WTC11 (cell line): ENCODE data around the gene KIF13A. TPM values are rescaled to one million over a fixed set of nuclear protein-coding genes. Genes with fewer than 3 reads are reported as not detected.

Experiments used
- ATAC-seq: fragments of 200-7000 bp; cut with Tn5 transposase; 2 replicates; pipeline ENCODE4 v1.10.0; 2021; ENCODE audit warnings: mild to moderate bottlenecking, moderate library complexity
- CTCF ChIA-PET: fragments of 300-600 bp; sonication (Branson Sonifier 250); formaldehyde crosslinking; loops from one replicate; lab custom pipeline; 2021; ENCODE audit warnings: antibody characterized with exemption; lab: Charles Lee
- POLR2A ChIA-PET: fragments of 350-600 bp; sonication (Branson Sonifier 250); formaldehyde crosslinking; loops from one replicate; lab custom pipeline; 2021; ENCODE audit warnings: antibody characterized with exemption; lab: Charles Lee
- DNase-seq: peaks from one replicate; pipeline ENCODE4 v3.0.0; 2021; ENCODE audit warnings: low spot score
- H3K27ac Mint-ChIP-seq: 2 replicates; pipeline ENCODE4 v1.8.0; 2021; ENCODE audit warnings: mixed read lengths
- H3K27me3 Mint-ChIP-seq: 2 replicates; pipeline ENCODE4 v1.8.0; 2021; ENCODE audit warnings: low read depth, mild to moderate bottlenecking, moderate library complexity, mixed read lengths
- H3K36me3 Mint-ChIP-seq: 2 replicates; pipeline ENCODE4 v1.8.0; 2021; ENCODE audit warnings: mixed read lengths
- H3K4me1 Mint-ChIP-seq: 2 replicates; pipeline ENCODE4 v1.8.0; 2022; ENCODE audit warnings: mixed read lengths
- H3K4me3 Mint-ChIP-seq: 2 replicates; pipeline ENCODE4 v1.8.0; 2021; ENCODE audit warnings: mild to moderate bottlenecking, moderate library complexity, mixed read lengths
- H3K9me3 Mint-ChIP-seq: 2 replicates; pipeline ENCODE4 v1.8.0; 2021; ENCODE audit warnings: mixed read lengths
- ARID4B ChIP-seq: sonication (generic); formaldehyde crosslinking; IDR thresholded peaks from 2 replicates; pipeline ENCODE4 v1.8.0; 2023; ENCODE audit warnings: missing genetic modification reagents, mild to moderate bottlenecking, borderline replicate concordance
- E2F5 ChIP-seq: sonication (generic); formaldehyde crosslinking; IDR thresholded peaks from 2 replicates; pipeline ENCODE4 v1.8.1; 2022; ENCODE audit warnings: mild to moderate bottlenecking, moderate library complexity, missing genetic modification reagents
- ELF4 ChIP-seq: sonication (generic); formaldehyde crosslinking; IDR thresholded peaks from 2 replicates; pipeline ENCODE4 v1.8.1; 2022; ENCODE audit warnings: low read depth, mild to moderate bottlenecking, moderate library complexity, missing genetic modification reagents
- GRHL2 ChIP-seq: fragments of 250-450 bp; sonication (Bioruptor Pico); IDR thresholded peaks from 2 replicates; pipeline ENCODE4 v1.8.0; 2022; ENCODE audit warnings: mild to moderate bottlenecking, moderate library complexity; ENCODE audit not compliant: insufficient replicate concordance, severe bottlenecking
- IRF2 ChIP-seq: sonication (generic); formaldehyde crosslinking; IDR thresholded peaks from 2 replicates; pipeline ENCODE4 v1.8.0; 2022; ENCODE audit warnings: low read depth, missing genetic modification reagents, borderline replicate concordance
- JUN ChIP-seq: sonication (generic); formaldehyde crosslinking; IDR thresholded peaks from 2 replicates; pipeline ENCODE4 v1.8.0; 2023; ENCODE audit warnings: mild to moderate bottlenecking, missing genetic modification reagents
- NFE2L1 ChIP-seq: sonication (generic); formaldehyde crosslinking; IDR thresholded peaks from 2 replicates; pipeline ENCODE4 v1.8.1; 2023; ENCODE audit warnings: missing genetic modification reagents
- NR2C2 ChIP-seq: sonication (generic); formaldehyde crosslinking; IDR thresholded peaks from 2 replicates; pipeline ENCODE4 v1.8.0; 2022; ENCODE audit warnings: mild to moderate bottlenecking, missing genetic modification reagents
- NR3C1 ChIP-seq: sonication (generic); formaldehyde crosslinking; conservative IDR thresholded peaks from 2 replicates; pipeline ENCODE4 v1.8.1; 2023; ENCODE audit warnings: low read depth, mild to moderate bottlenecking, missing genetic modification reagents
- PRRX2 ChIP-seq: fragments of 250-450 bp; sonication (Bioruptor Pico); IDR thresholded peaks from 2 replicates; pipeline ENCODE4 v1.8.0; 2021; ENCODE audit warnings: mild to moderate bottlenecking
- SMAD3 ChIP-seq: sonication (generic); formaldehyde crosslinking; IDR thresholded peaks from 2 replicates; pipeline ENCODE4 v1.8.0; 2022; ENCODE audit warnings: missing genetic modification reagents, mild to moderate bottlenecking, borderline replicate concordance
- TEAD1 ChIP-seq: sonication (generic); formaldehyde crosslinking; IDR thresholded peaks from 2 replicates; pipeline ENCODE4 v1.8.0; 2022; ENCODE audit warnings: mild to moderate bottlenecking, missing genetic modification reagents
- USF1 ChIP-seq: sonication (generic); formaldehyde crosslinking; IDR thresholded peaks from 2 replicates; pipeline ENCODE4 v1.8.0; 2022; ENCODE audit warnings: mild to moderate bottlenecking, missing genetic modification reagents
- ZBTB21 ChIP-seq: sonication (generic); formaldehyde crosslinking; IDR thresholded peaks from 2 replicates; pipeline ENCODE4 v1.8.1; 2023; ENCODE audit warnings: mild to moderate bottlenecking, missing genetic modification reagents, borderline replicate concordance
- ZNF219 ChIP-seq: sonication (generic); formaldehyde crosslinking; IDR thresholded peaks from 2 replicates; pipeline ENCODE4 v1.8.0; 2023; ENCODE audit warnings: missing genetic modification reagents, mild to moderate bottlenecking, borderline replicate concordance
- total RNA-seq: library from RNA; stranded (reverse); gene quantifications from 3 replicates; pipeline ENCODE4 v1.2.3, GENCODE V29; 2021
- TF ChIP-seq, protein P1 (sequence below): sonication (generic); formaldehyde crosslinking; conservative IDR thresholded peaks from 2 replicates; pipeline ENCODE4 v1.8.1; 2023; ENCODE audit warnings: mild to moderate bottlenecking, low read depth, missing genetic modification reagents, moderate library complexity
- TF ChIP-seq, protein P2 (sequence below): sonication (generic); formaldehyde crosslinking; IDR thresholded peaks from 2 replicates; pipeline ENCODE4 v1.8.0; 2022; ENCODE audit warnings: mild to moderate bottlenecking, missing genetic modification reagents
- TF ChIP-seq, protein P3 (sequence below): sonication (generic); formaldehyde crosslinking; IDR thresholded peaks from 2 replicates; pipeline ENCODE4 v1.8.1; 2023; ENCODE audit warnings: mild to moderate bottlenecking, missing genetic modification reagents
- TF ChIP-seq, protein P4 (sequence below): sonication (generic); formaldehyde crosslinking; IDR thresholded peaks from 2 replicates; pipeline ENCODE4 v1.8.1; 2023; ENCODE audit warnings: mild to moderate bottlenecking, missing genetic modification reagents
- TF ChIP-seq, protein P5 (sequence below): sonication (generic); formaldehyde crosslinking; IDR thresholded peaks from 2 replicates; pipeline ENCODE4 v1.8.1; 2022; ENCODE audit warnings: missing genetic modification reagents, borderline replicate concordance

KIF13A gene
- total RNA-seq, 1 experiment from 2014 or later, result 32.7 TPM

GRCh38 chr6:17813542-17813941 lies 173.9 kb downstream of the KIF13A start (continued):
- TF ChIP-seq ARID4B (CRISPR knock-in tag) (no peak), E2F5 (CRISPR knock-in tag) (no peak), ZNF219 (CRISPR knock-in tag) (no peak)
- TF ChIP-seq, protein P1, sequence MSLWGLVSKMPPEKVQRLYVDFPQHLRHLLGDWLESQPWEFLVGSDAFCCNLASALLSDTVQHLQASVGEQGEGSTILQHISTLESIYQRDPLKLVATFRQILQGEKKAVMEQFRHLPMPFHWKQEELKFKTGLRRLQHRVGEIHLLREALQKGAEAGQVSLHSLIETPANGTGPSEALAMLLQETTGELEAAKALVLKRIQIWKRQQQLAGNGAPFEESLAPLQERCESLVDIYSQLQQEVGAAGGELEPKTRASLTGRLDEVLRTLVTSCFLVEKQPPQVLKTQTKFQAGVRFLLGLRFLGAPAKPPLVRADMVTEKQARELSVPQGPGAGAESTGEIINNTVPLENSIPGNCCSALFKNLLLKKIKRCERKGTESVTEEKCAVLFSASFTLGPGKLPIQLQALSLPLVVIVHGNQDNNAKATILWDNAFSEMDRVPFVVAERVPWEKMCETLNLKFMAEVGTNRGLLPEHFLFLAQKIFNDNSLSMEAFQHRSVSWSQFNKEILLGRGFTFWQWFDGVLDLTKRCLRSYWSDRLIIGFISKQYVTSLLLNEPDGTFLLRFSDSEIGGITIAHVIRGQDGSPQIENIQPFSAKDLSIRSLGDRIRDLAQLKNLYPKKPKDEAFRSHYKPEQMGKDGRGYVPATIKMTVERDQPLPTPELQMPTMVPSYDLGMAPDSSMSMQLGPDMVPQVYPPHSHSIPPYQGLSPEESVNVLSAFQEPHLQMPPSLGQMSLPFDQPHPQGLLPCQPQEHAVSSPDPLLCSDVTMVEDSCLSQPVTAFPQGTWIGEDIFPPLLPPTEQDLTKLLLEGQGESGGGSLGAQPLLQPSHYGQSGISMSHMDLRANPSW (CRISPR knock-in tag), result no peak
- TF ChIP-seq, protein P2, sequence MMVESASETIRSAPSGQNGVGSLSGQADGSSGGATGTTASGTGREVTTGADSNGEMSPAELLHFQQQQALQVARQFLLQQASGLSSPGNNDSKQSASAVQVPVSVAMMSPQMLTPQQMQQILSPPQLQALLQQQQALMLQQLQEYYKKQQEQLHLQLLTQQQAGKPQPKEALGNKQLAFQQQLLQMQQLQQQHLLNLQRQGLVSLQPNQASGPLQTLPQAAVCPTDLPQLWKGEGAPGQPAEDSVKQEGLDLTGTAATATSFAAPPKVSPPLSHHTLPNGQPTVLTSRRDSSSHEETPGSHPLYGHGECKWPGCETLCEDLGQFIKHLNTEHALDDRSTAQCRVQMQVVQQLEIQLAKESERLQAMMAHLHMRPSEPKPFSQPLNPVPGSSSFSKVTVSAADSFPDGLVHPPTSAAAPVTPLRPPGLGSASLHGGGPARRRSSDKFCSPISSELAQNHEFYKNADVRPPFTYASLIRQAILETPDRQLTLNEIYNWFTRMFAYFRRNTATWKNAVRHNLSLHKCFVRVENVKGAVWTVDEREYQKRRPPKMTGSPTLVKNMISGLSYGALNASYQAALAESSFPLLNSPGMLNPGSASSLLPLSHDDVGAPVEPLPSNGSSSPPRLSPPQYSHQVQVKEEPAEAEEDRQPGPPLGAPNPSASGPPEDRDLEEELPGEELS (CRISPR knock-in tag), result no peak

DNA sequence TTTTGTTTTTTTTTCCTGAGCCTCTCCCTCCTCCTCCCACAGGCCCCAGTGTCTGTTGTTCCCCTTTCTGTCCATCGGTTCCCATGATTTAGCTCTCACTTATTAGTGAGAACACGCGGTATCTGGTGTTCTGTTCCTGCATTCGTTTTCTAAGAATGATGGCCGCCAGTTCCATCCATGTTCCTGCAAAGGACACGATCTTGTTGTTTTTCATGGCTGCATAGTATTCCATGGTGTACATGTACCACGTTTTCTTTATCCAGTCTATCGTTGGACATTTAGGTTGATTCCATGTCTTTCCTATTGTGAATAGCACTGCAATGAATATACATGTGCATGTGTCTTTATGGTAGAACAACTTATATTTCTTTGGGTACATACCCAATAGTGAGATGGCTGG lies 175.1 kb downstream of the KIF13A start:
- ATAC-seq (no peak), DNase-seq (no peak)
- H3K9me3 Mint-ChIP-seq, result peaks cover 16% of the 10 kb centered on the region
- no peaks in the 10 kb centered on the region for H3K27me3 Mint-ChIP-seq
- no peak overlapping the region for H3K4me3 Mint-ChIP-seq
- H3K27ac Mint-ChIP-seq, result no peak overlapping the region
- ChIA-PET CTCF (no interaction called here), POLR2A (interaction anchor here (0.7 kb wide), 1 partner anchor 67 kb away, joined by 4 read pairs; no protein-coding TSS in a partner anchor)
- no peaks in the 10 kb centered on the region for H3K4me1 Mint-ChIP-seq
- peaks cover 46% of the 10 kb centered on the region for H3K36me3 Mint-ChIP-seq
- TF ChIP-seq, protein P3, sequence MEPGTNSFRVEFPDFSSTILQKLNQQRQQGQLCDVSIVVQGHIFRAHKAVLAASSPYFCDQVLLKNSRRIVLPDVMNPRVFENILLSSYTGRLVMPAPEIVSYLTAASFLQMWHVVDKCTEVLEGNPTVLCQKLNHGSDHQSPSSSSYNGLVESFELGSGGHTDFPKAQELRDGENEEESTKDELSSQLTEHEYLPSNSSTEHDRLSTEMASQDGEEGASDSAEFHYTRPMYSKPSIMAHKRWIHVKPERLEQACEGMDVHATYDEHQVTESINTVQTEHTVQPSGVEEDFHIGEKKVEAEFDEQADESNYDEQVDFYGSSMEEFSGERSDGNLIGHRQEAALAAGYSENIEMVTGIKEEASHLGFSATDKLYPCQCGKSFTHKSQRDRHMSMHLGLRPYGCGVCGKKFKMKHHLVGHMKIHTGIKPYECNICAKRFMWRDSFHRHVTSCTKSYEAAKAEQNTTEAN (CRISPR knock-in tag), result no peak
- TF ChIP-seq NFE2L1 (CRISPR knock-in tag) (no peak), TEAD1 (CRISPR knock-in tag) (no peak), NR2C2 (CRISPR knock-in tag) (no peak), IRF2 (CRISPR knock-in tag) (no peak), USF1 (CRISPR knock-in tag) (no peak), GRHL2 (CRISPR knock-in tag) (no peak), NR3C1 (CRISPR knock-in tag) (no peak), JUN (no peak), ELF4 (CRISPR knock-in tag) (no peak), SMAD3 (CRISPR knock-in tag) (no peak), PRRX2 (no peak), ZBTB21 (CRISPR knock-in tag) (no peak)
- TF ChIP-seq, protein P4, sequence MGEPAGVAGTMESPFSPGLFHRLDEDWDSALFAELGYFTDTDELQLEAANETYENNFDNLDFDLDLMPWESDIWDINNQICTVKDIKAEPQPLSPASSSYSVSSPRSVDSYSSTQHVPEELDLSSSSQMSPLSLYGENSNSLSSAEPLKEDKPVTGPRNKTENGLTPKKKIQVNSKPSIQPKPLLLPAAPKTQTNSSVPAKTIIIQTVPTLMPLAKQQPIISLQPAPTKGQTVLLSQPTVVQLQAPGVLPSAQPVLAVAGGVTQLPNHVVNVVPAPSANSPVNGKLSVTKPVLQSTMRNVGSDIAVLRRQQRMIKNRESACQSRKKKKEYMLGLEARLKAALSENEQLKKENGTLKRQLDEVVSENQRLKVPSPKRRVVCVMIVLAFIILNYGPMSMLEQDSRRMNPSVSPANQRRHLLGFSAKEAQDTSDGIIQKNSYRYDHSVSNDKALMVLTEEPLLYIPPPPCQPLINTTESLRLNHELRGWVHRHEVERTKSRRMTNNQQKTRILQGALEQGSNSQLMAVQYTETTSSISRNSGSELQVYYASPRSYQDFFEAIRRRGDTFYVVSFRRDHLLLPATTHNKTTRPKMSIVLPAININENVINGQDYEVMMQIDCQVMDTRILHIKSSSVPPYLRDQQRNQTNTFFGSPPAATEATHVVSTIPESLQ (CRISPR knock-in tag), result no peak
- TF ChIP-seq, protein P5, sequence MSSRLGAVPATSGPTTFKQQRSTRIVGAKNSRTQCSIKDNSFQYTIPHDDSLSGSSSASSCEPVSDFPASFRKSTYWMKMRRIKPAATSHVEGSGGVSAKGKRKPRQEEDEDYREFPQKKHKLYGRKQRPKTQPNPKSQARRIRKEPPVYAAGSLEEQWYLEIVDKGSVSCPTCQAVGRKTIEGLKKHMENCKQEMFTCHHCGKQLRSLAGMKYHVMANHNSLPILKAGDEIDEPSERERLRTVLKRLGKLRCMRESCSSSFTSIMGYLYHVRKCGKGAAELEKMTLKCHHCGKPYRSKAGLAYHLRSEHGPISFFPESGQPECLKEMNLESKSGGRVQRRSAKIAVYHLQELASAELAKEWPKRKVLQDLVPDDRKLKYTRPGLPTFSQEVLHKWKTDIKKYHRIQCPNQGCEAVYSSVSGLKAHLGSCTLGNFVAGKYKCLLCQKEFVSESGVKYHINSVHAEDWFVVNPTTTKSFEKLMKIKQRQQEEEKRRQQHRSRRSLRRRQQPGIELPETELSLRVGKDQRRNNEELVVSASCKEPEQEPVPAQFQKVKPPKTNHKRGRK (CRISPR knock-in tag), result no peak
- TF ChIP-seq, all 79 proteins: peak for 0
